ENCODE results near the gene MKNK2.

GRCh38 chr19:2087621-2088100 lies 36.6 kb upstream of the MKNK2 start:
- TF ChIP-seq POLR2A (IDR thresholded peaks at IDR 0.05; ENCODE audit: low read length), result no peak
- no peak for TF ChIP-seq GATA1 (IDR thresholded peaks at IDR 0.05; ENCODE audit: low read depth, low read length)
